ENCODE data around the gene ZNF318. TPM values are rescaled to one million over a fixed set of nuclear protein-coding genes. Genes with fewer than 3 reads are reported as not detected.
A peak's percentile ranks its signal among the peaks of the same experiment; 100 is the strongest.
"Not testable (repeated sequence)": the region's sequence is repeated elsewhere in the genome, so short reads cannot be mapped to it uniquely, and the experiment has no call there.

The ZNF318 gene
- total RNA-seq, 4 donors from 2014 or later, result 5.6 to 13.5 (median 8.1) TPM

DNA sequence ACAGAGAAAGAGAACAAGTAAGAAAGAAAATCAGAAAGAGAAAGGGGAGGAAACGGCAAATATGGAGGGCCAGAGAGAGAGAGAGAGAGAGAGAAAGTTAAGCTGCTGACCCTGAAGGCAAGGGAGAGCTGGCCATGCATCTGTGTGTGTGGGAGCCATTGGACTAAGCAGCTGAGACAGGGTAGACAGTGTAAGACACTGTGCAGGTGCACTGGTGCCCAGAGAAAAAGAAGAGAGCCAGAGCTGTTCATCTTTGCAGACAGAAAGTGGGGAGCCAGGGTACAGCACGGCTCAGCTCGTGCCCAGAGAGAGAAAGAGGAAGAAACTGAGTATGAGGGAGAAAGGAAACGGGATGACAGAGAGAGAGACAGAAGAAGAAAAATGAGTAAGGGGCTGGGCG, 24.2 kb upstream of the ZNF318 start:
- Histone ChIP-seq H3K9me3 (no peaks in the 10 kb centered on the region), H3K4me3 (no peak overlapping the region), H3K27ac (no peak overlapping the region), H3K27me3 (peaks cover 0 to 21% (median 0%) of the 10 kb centered on the region in 4 donors), H3K4me1 (peaks cover 0 to 13% (median 0%) of the 10 kb centered on the region in 3 donors), H3K36me3 (no peaks in the 10 kb centered on the region)
- TF ChIP-seq, protein P1, sequence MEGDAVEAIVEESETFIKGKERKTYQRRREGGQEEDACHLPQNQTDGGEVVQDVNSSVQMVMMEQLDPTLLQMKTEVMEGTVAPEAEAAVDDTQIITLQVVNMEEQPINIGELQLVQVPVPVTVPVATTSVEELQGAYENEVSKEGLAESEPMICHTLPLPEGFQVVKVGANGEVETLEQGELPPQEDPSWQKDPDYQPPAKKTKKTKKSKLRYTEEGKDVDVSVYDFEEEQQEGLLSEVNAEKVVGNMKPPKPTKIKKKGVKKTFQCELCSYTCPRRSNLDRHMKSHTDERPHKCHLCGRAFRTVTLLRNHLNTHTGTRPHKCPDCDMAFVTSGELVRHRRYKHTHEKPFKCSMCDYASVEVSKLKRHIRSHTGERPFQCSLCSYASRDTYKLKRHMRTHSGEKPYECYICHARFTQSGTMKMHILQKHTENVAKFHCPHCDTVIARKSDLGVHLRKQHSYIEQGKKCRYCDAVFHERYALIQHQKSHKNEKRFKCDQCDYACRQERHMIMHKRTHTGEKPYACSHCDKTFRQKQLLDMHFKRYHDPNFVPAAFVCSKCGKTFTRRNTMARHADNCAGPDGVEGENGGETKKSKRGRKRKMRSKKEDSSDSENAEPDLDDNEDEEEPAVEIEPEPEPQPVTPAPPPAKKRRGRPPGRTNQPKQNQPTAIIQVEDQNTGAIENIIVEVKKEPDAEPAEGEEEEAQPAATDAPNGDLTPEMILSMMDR (IDR thresholded peaks at IDR 0.05), result no peak
- no peak for TF ChIP-seq POLR2A (IDR thresholded peaks at IDR 0.05)
- intact Hi-C loops (cut with DNase I), result no loop called here
- DNase-seq, result no peak
- 49 to 68% methylated on average over 5 of the region's 5 CpGs for WGBS, 2 donors

DNA sequence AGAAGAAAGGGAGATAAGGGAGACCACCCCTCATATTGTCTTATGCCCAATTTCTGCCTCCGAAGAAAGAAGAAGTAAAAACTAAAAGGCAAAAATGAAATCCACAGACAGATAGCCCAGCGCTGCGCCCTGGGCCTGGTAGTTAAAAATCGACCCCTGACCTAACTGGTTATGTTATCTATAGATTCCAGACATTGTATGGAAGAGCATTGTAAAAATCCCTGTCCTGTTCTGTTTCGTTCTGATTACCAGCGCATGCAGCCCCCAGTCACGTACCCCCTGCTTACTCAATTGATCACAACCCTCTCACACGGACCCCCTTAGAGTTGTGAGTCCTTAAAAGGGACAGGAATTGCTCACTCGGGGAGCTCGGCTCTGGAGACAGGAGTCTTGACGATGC, 23.7 kb upstream of the ZNF318 start:
- 67 to 73% methylated on average over 10 of the region's 11 CpGs for WGBS, 2 donors
- H3K27me3 ChIP-seq, result peaks cover 0 to 26% (median 0%) of the 10 kb centered on the region in 4 donors
- H3K4me3 ChIP-seq; intact Hi-C loops (cut with DNase I); H3K27ac ChIP-seq; H3K9me3 ChIP-seq; H3K36me3 ChIP-seq; DNase-seq: not testable (repeated sequence)
- peaks cover 0 to 13% (median 0%) of the 10 kb centered on the region in 3 donors for H3K4me1 ChIP-seq

DNA sequence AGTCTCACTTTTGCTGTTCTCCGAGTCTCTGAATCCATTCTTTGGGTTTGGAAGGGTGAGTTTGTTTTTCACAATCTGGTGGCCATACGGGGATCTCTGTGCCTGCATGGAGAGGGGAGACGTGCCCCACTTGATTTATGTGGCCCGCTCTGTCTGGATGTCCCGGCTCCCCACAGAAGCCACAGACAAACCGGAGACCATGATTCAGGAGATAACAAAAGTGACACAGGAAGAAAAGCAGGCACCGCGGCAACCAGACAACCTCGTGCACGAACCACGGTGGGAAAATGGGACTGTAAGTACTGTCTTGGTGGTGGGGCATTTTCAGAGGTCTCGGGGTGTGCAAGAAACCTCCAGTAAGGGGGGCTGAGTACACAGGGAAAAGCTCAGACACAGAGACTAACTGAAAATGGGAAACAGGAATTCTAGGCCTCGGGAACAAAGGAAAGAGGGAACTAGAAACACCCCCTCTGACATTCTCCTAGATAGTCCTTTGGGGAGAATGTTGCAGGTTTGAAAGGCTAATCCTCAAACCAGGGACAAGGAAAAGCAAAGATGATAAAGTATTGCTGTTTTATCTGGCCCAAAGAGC, 22.1 kb upstream of the ZNF318 start:
- Histone ChIP-seq H3K27me3 (peaks cover 0 to 29% (median 0%) of the 10 kb centered on the region in 4 donors), H3K4me3 (no peak overlapping the region), H3K36me3 (no peaks in the 10 kb centered on the region), H3K4me1 (peaks cover 0 to 10% (median 0%) of the 10 kb centered on the region in 3 donors), H3K9me3 (no peaks in the 10 kb centered on the region), H3K27ac (no peak overlapping the region)
- intact Hi-C loops (cut with DNase I), result no loop called here
- TF ChIP-seq, protein P1 (IDR thresholded peaks at IDR 0.05), result no peak
- TF ChIP-seq POLR2A (IDR thresholded peaks at IDR 0.05), result no peak
- DNase-seq, result no peak
- WGBS, 2 donors, result 53 to 64% methylated on average over 13 of the region's 13 CpGs

DNA sequence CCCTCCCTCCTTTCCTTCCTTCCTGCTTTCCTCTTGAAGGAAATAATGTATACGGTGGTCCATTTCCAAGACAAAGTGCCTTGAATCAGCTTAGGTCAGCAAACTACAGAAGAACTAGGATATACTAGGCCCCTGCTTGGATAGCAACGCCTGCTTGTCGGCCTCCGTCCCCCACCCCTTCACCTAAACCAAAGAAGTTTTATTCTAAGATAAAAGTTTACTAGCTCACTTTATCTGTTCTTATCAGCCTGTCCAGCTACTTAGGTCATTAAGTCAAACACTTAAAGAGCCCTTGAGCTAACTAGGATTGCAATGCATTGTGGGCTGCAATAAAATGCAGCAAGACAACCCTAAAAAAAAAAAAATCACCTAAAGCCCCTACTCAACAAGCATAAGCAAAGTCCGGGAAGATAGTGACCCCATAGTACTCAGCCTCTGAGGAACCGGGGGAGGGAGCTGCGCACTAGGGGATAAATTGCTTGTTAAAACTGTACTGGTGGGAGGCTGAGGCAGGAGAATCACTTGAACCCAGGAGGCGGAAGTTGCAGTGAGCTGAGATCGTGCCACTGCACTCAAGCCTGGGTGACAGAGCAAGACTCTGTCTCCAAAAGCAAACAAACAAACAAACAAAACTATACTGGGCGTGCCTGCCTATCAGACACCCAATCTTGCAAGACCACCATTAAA, 21.4 kb upstream of the ZNF318 start:
- DNase-seq; H3K4me1 ChIP-seq; H3K27ac ChIP-seq; H3K9me3 ChIP-seq; intact Hi-C loops (cut with DNase I); H3K4me3 ChIP-seq; H3K36me3 ChIP-seq: not testable (repeated sequence)
- peaks cover 0 to 29% (median 0%) of the 10 kb centered on the region in 4 donors for H3K27me3 ChIP-seq
- WGBS, 2 donors, result 85 to 86% methylated on average over 10 of the region's 10 CpGs

DNA sequence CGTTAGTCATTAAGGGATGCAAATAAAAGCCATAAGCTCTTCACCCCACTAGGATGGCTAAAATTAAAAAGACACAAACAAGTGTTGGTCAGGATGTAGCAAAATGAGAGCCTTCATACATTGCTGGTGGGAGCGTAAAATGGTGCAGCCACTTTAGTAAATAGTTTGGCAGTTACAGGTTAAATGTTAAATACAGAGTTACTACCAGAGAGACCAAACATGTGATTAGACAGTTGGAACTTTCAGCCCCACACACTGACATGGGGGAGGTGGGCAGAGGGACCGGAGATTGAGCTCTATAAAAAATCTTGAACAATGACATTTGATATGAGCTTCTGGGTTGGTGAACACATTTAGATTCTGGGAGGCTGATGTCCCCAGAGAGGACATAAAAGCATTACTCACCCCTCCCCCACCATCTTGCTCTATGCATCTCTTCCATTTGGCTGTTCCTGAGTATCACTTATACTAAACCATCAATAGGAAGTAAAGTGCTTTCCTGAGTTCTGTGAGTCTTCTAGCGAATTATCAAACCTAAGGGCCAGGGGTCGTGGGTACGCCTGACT, 20.4 kb upstream of the ZNF318 start:
- no peak overlapping the region for H3K4me3 ChIP-seq
- H3K4me1 ChIP-seq, result no peaks in the 10 kb centered on the region
- 88% methylated on average over 6 of the region's 6 CpGs for WGBS, 2 donors
- no peaks in the 10 kb centered on the region for H3K36me3 ChIP-seq
- no peak for TF ChIP-seq POLR2A (IDR thresholded peaks at IDR 0.05)
- TF ChIP-seq, protein P1 (IDR thresholded peaks at IDR 0.05), result no peak
- intact Hi-C loops (cut with DNase I), result no loop called here
- no peak overlapping the region for H3K27ac ChIP-seq
- DNase-seq, result no peak
- H3K27me3 ChIP-seq, result peaks cover 0 to 29% (median 0%) of the 10 kb centered on the region in 4 donors
- H3K9me3 ChIP-seq, result no peaks in the 10 kb centered on the region

DNA sequence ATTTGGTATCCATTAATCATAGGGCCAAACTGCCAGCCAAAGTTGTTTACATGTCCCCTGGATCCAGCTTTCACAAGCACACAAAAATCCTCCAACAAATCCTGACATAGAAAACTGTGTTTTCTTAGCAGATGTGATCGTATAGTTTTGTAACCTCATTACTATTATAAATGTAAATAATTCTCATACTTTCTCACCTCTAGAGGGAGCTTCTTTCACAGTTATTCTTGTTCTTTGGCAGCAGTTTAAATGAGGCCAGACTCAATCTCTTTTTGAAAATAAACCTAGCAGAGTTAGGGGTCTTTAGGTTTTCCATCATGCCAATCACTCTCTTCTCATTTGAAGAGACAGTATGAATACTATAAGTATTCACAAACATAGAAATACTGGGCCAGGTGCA, 17.0 kb upstream of the ZNF318 start:
- intact Hi-C loops (cut with DNase I), result no loop called here
- Histone ChIP-seq H3K4me3 (no peak overlapping the region), H3K27me3 (peaks cover 0 to 29% (median 0%) of the 10 kb centered on the region in 4 donors), H3K4me1 (no peaks in the 10 kb centered on the region), H3K9me3 (no peaks in the 10 kb centered on the region), H3K36me3 (no peaks in the 10 kb centered on the region), H3K27ac (no peak overlapping the region)
- TF ChIP-seq, protein P1 (IDR thresholded peaks at IDR 0.05), result peak in 2 of 6 experiments; percentile 49 to 52
- TF ChIP-seq POLR2A (IDR thresholded peaks at IDR 0.05), result no peak
- DNase-seq, result no peak
- 5 to 15% methylated on average over 1 of the region's 1 CpG for WGBS, 2 donors
